Renal cortical epithelial cell (primary cell): ENCODE results near the gene IL17RB. TPM values are rescaled to one million over a fixed set of nuclear protein-coding genes. Genes with fewer than 3 reads are reported as not detected.

Experiments used
- DNase-seq: peaks from one replicate; pipeline ENCODE4 v3.0.0-alpha.2; 2011; ENCODE audit warnings: low read depth
- total RNA-seq: library from RNA; depleted of rRNA; stranded (reverse); fragments of >200 nt; gene quantifications from 2 replicates; pipeline ENCODE4 v1.2.3, GENCODE V29; 2014

IL17RB gene
- total RNA-seq, 1 donor from 2014 or later, result 10.9 TPM

- no peak for DNase-seq
Observed at GRCh38 chr3:53811143-53811927, 35.0 kb upstream of the IL17RB start.

- no peak for DNase-seq
Observed at GRCh38 chr3:53812434-53812833, 33.9 kb upstream of the IL17RB start.

- no peak for DNase-seq
Observed at GRCh38 chr3:53813229-53813628, 33.1 kb upstream of the IL17RB start.

GRCh38 chr3:53813876-53814275 is 32.5 kb upstream of the IL17RB start:
- no peak for DNase-seq

- DNase-seq, result no peak
Observed at GRCh38 chr3:53815067-53815466, 31.3 kb upstream of the IL17RB start.

- DNase-seq, result no peak
Observed at GRCh38 chr3:53815651-53816050, 30.7 kb upstream of the IL17RB start.

GRCh38 chr3:53816425-53816824 is 29.9 kb upstream of the IL17RB start:
- DNase-seq, result peak; percentile 70

- DNase-seq, result no peak
Observed at GRCh38 chr3:53817211-53817610, 29.2 kb upstream of the IL17RB start.

- no peak for DNase-seq
Observed at GRCh38 chr3:53817809-53818208, 28.6 kb upstream of the IL17RB start.

GRCh38 chr3:53818221-53819162 is 27.9 kb upstream of the IL17RB start:
- DNase-seq, result no peak

- no peak for DNase-seq
Observed at GRCh38 chr3:53819163-53819868, 27.1 kb upstream of the IL17RB start.

GRCh38 chr3:53820084-53820483 is 26.3 kb upstream of the IL17RB start:
- no peak for DNase-seq

- no peak for DNase-seq
Observed at GRCh38 chr3:53820756-53821580, 25.4 kb upstream of the IL17RB start.

GRCh38 chr3:53821631-53822121 is 24.7 kb upstream of the IL17RB start:
- peak; percentile 71 for DNase-seq

GRCh38 chr3:53822331-53822741 is 24.0 kb upstream of the IL17RB start:
- no peak for DNase-seq

GRCh38 chr3:53823026-53823955 is 23.1 kb upstream of the IL17RB start:
- no peak for DNase-seq

GRCh38 chr3:53823956-53824657 is 22.3 kb upstream of the IL17RB start:
- DNase-seq, result no peak

GRCh38 chr3:53824795-53825194 is 21.6 kb upstream of the IL17RB start:
- no peak for DNase-seq

GRCh38 chr3:53826048-53826447 is 20.3 kb upstream of the IL17RB start:
- no peak for DNase-seq
